ENCODE measurements around the gene FKBP15.

The FKBP15 gene

DNA sequence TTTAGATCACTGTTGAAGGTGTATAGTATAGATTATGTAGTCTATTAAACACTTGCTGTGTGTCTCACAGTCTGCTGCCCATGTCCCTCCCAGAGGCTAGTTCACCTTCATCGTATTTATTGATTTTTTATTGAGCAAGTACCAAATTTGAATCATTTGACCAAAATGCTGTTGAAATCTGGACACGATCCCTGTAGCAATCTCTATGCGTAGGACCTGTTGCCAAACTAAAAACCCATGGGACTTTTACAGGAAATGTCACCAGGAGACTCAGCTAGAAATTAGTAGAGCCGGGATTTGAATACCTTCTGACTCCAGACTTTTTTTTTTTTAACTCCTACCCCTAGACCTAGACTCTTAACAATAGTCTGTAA is 17.8 kb upstream of the FKBP15 start:
- ChIA-PET CTCF (no interaction called here), POLR2A (no interaction called here)
- no peak overlapping the region for H3K27ac ChIP-seq (ENCODE audit: extremely low read depth, low read depth, low read length)
- TF ChIP-seq ZNF341 (tag by site-specific recombination; IDR thresholded peaks at IDR 0.05; ENCODE audit: low read depth) (no peak), ZFP69B (tag by site-specific recombination; IDR thresholded peaks at IDR 0.05) (no peak), ZNF660 (tag by site-specific recombination; IDR thresholded peaks at IDR 0.05) (no peak), ZNF223 (tag by site-specific recombination; IDR thresholded peaks at IDR 0.05) (no peak), ZBTB26 (tag by site-specific recombination; optimal IDR thresholded peaks at IDR 0.05) (no peak), ZFP37 (tag by site-specific recombination; IDR thresholded peaks at IDR 0.05) (no peak)
- H3K36me3 ChIP-seq (ENCODE audit: control insufficient read depth in 2 of 2, insufficient read depth in 1 of 2, low read length in 2 of 2): no peaks in the 10 kb centered on the region
- H3K4me3 ChIP-seq (ENCODE audit: low read depth, low read length): no peak overlapping the region
- H3K4me1 ChIP-seq (ENCODE audit: control insufficient read depth, insufficient read depth, low read length): no peaks in the 10 kb centered on the region
- no peaks in the 10 kb centered on the region for H3K9me3 ChIP-seq (ENCODE audit: control insufficient read depth, insufficient read depth, low read depth, low read length)

- Histone ChIP-seq H3K27ac (ENCODE audit: extremely low read depth, low read depth, low read length) (no peak overlapping the region), H3K4me1 (ENCODE audit: control insufficient read depth, insufficient read depth, low read length) (no peaks in the 10 kb centered on the region), H3K9me3 (ENCODE audit: control insufficient read depth, insufficient read depth, low read depth, low read length) (no peaks in the 10 kb centered on the region), H3K4me3 (ENCODE audit: low read depth, low read length) (no peak overlapping the region), H3K36me3 (ENCODE audit: control insufficient read depth in 2 of 2, insufficient read depth in 1 of 2, low read length in 2 of 2) (no peaks in the 10 kb centered on the region)
- ChIA-PET POLR2A (no interaction called here), CTCF (interaction anchor here (0.6 kb wide), 1 partner anchor 130 kb away, joined by 4 read pairs; no protein-coding TSS in a partner anchor)
- TF ChIP-seq ZBTB17 (tag by site-specific recombination; IDR thresholded peaks at IDR 0.05) (no peak), SCRT1 (tag by site-specific recombination; IDR thresholded peaks at IDR 0.05; ENCODE audit: borderline replicate concordance) (no peak), SCRT2 (tag by site-specific recombination; IDR thresholded peaks at IDR 0.05) (no peak), ZNF423 (tag by site-specific recombination; IDR thresholded peaks at IDR 0.05) (no peak), IKZF3 (tag by site-specific recombination; IDR thresholded peaks at IDR 0.05) (no peak), ZNF140 (tag by site-specific recombination; IDR thresholded peaks at IDR 0.05) (no peak), ZNF596 (tag by site-specific recombination; IDR thresholded peaks at IDR 0.05) (no peak), ZNF266 (tag by site-specific recombination; IDR thresholded peaks at IDR 0.05; ENCODE audit: low read depth) (no peak), ZNF514 (tag by site-specific recombination; IDR thresholded peaks at IDR 0.05) (no peak), GLIS2 (tag by site-specific recombination; IDR thresholded peaks at IDR 0.05) (no peak), ZNF138 (tag by site-specific recombination; IDR thresholded peaks at IDR 0.05; ENCODE audit: borderline replicate concordance) (no peak), ZNF837 (tag by site-specific recombination; IDR thresholded peaks at IDR 0.05) (no peak), KLF7 (tag by site-specific recombination; IDR thresholded peaks at IDR 0.05; ENCODE audit: borderline replicate concordance) (no peak), SP7 (tag by site-specific recombination; IDR thresholded peaks at IDR 0.05) (no peak), ZNF311 (tag by site-specific recombination; IDR thresholded peaks at IDR 0.05; ENCODE audit: borderline replicate concordance) (no peak), ZNF221 (tag by site-specific recombination; IDR thresholded peaks at IDR 0.05; ENCODE audit: borderline replicate concordance) (no peak), ZNF175 (tag by site-specific recombination; IDR thresholded peaks at IDR 0.05) (no peak)
- TF ChIP-seq, protein P1, sequence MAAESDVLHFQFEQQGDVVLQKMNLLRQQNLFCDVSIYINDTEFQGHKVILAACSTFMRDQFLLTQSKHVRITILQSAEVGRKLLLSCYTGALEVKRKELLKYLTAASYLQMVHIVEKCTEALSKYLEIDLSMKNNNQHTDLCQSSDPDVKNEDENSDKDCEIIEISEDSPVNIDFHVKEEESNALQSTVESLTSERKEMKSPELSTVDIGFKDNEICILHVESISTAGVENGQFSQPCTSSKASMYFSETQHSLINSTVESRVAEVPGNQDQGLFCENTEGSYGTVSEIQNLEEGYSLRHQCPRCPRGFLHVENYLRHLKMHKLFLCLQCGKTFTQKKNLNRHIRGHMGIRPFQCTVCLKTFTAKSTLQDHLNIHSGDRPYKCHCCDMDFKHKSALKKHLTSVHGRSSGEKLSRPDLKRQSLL (tag by site-specific recombination; IDR thresholded peaks at IDR 0.05): no peak
Observed at GRCh38 chr9:113238202-113238858, 17.3 kb upstream of the FKBP15 start.

All from HEK293 (cell line).